ENCODE measurements around the gene SMAD3.

The SMAD3 gene

DNA sequence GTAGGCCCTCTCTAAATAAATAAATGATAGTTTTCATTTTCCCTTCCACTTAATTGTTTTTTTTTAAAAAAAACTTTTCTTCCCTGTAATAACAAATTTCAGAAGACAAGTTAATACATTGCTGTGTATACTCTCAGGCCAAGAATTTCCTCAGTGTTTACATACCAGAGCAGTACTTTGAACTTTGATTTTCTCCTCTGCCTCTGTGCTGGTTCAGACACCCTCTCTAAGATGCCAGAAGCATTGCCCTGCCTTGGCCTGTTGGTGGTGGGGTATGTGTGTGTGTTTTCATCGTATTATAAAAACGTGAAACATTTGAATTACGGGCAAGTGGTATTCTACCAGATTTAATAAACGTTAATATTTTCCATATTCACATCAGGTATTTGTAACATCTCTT, 70.1 kb downstream of the SMAD3 start:
- peaks cover 62% of the 10 kb centered on the region for H3K4me1 ChIP-seq (ENCODE audit: control insufficient read depth, insufficient read depth, low read length)
- no peaks in the 10 kb centered on the region for H3K36me3 ChIP-seq (ENCODE audit: control insufficient read depth, insufficient read depth, low read length)
- H3K9me3 ChIP-seq (ENCODE audit: control insufficient read depth, insufficient read depth, low read length) = no peaks in the 10 kb centered on the region
- no peaks in the 10 kb centered on the region for H3K27me3 ChIP-seq (ENCODE audit: control insufficient read depth, insufficient read depth, low read length)
- no peak overlapping the region for H3K9ac ChIP-seq (ENCODE audit: low read depth, low read length)
- H3K27ac ChIP-seq (ENCODE audit: low read depth, low read length) = no peak overlapping the region
- no peak overlapping the region for H3K4me3 ChIP-seq (ENCODE audit: low read depth, low read length)

DNA sequence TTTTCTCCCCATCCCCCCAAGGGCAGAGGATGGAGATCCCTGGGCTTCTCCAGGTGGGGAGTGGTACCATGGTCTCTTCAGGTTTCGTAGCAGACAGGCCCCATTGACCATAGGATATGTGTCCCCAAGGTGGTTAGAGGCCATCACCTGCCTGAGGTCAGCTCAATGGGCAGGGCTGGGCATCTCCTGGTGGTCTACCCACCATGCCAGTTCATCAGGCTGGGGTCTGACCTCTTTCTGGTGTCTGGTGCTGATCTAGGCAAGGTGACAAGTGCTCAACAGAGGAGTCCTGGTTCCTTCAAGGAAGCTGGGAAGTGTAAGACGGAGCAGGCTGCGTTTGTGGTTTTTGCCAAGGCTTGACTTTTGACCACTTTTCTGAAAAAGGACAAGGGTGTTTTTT, 71.4 kb downstream of the SMAD3 start:
- Histone ChIP-seq H3K9ac (ENCODE audit: low read depth, low read length) (no peak overlapping the region), H3K36me3 (ENCODE audit: control insufficient read depth, insufficient read depth, low read length) (no peaks in the 10 kb centered on the region), H3K27me3 (ENCODE audit: control insufficient read depth, insufficient read depth, low read length) (no peaks in the 10 kb centered on the region), H3K27ac (ENCODE audit: low read depth, low read length) (no peak overlapping the region), H3K4me3 (ENCODE audit: low read depth, low read length) (no peak overlapping the region), H3K9me3 (ENCODE audit: control insufficient read depth, insufficient read depth, low read length) (no peaks in the 10 kb centered on the region), H3K4me1 (ENCODE audit: control insufficient read depth, insufficient read depth, low read length) (peaks cover 59% of the 10 kb centered on the region)

- Histone ChIP-seq H3K4me3 (ENCODE audit: low read depth, low read length) (no peak overlapping the region), H3K36me3 (ENCODE audit: control insufficient read depth, insufficient read depth, low read length) (no peaks in the 10 kb centered on the region), H3K9ac (ENCODE audit: low read depth, low read length) (no peak overlapping the region), H3K4me1 (ENCODE audit: control insufficient read depth, insufficient read depth, low read length) (peaks cover 64% of the 10 kb centered on the region), H3K27me3 (ENCODE audit: control insufficient read depth, insufficient read depth, low read length) (no peaks in the 10 kb centered on the region), H3K27ac (ENCODE audit: low read depth, low read length) (no peak overlapping the region), H3K9me3 (ENCODE audit: control insufficient read depth, insufficient read depth, low read length) (no peaks in the 10 kb centered on the region)
These were observed 71.9 kb downstream of the SMAD3 start for GRCh38 chr15:67137319-67137718.

GRCh38 chr15:67137951-67138848, 72.8 kb downstream of the SMAD3 start:
- H3K27ac ChIP-seq (ENCODE audit: low read depth, low read length) = peak overlapping the region; percentile 44
- no peaks in the 10 kb centered on the region for H3K27me3 ChIP-seq (ENCODE audit: control insufficient read depth, insufficient read depth, low read length)
- H3K4me3 ChIP-seq (ENCODE audit: low read depth, low read length) = no peak overlapping the region
- no peaks in the 10 kb centered on the region for H3K36me3 ChIP-seq (ENCODE audit: control insufficient read depth, insufficient read depth, low read length)
- no peaks in the 10 kb centered on the region for H3K9me3 ChIP-seq (ENCODE audit: control insufficient read depth, insufficient read depth, low read length)
- no peak overlapping the region for H3K9ac ChIP-seq (ENCODE audit: low read depth, low read length)
- H3K4me1 ChIP-seq (ENCODE audit: control insufficient read depth, insufficient read depth, low read length) = peaks cover 64% of the 10 kb centered on the region

GRCh38 chr15:67138891-67139855, 73.8 kb downstream of the SMAD3 start:
- H3K27me3 ChIP-seq (ENCODE audit: control insufficient read depth, insufficient read depth, low read length) = no peaks in the 10 kb centered on the region
- H3K4me1 ChIP-seq (ENCODE audit: control insufficient read depth, insufficient read depth, low read length) = peaks cover 60% of the 10 kb centered on the region
- H3K27ac ChIP-seq (ENCODE audit: low read depth, low read length) = peak overlapping the region; percentile 44
- no peaks in the 10 kb centered on the region for H3K9me3 ChIP-seq (ENCODE audit: control insufficient read depth, insufficient read depth, low read length)
- no peaks in the 10 kb centered on the region for H3K36me3 ChIP-seq (ENCODE audit: control insufficient read depth, insufficient read depth, low read length)
- no peak overlapping the region for H3K9ac ChIP-seq (ENCODE audit: low read depth, low read length)
- H3K4me3 ChIP-seq (ENCODE audit: low read depth, low read length) = no peak overlapping the region

- Histone ChIP-seq H3K36me3 (ENCODE audit: control insufficient read depth, insufficient read depth, low read length) (no peaks in the 10 kb centered on the region), H3K9me3 (ENCODE audit: control insufficient read depth, insufficient read depth, low read length) (no peaks in the 10 kb centered on the region), H3K9ac (ENCODE audit: low read depth, low read length) (no peak overlapping the region), H3K27ac (ENCODE audit: low read depth, low read length) (no peak overlapping the region), H3K27me3 (ENCODE audit: control insufficient read depth, insufficient read depth, low read length) (no peaks in the 10 kb centered on the region), H3K4me1 (ENCODE audit: control insufficient read depth, insufficient read depth, low read length) (peaks cover 62% of the 10 kb centered on the region), H3K4me3 (ENCODE audit: low read depth, low read length) (no peak overlapping the region)
These were observed 74.9 kb downstream of the SMAD3 start for GRCh38 chr15:67140078-67140833.

- H3K9me3 ChIP-seq (ENCODE audit: control insufficient read depth, insufficient read depth, low read length) = no peaks in the 10 kb centered on the region
- H3K27me3 ChIP-seq (ENCODE audit: control insufficient read depth, insufficient read depth, low read length) = no peaks in the 10 kb centered on the region
- H3K9ac ChIP-seq (ENCODE audit: low read depth, low read length) = no peak overlapping the region
- H3K4me1 ChIP-seq (ENCODE audit: control insufficient read depth, insufficient read depth, low read length) = peaks cover 75% of the 10 kb centered on the region
- H3K4me3 ChIP-seq (ENCODE audit: low read depth, low read length) = no peak overlapping the region
- H3K27ac ChIP-seq (ENCODE audit: low read depth, low read length) = no peak overlapping the region
- H3K36me3 ChIP-seq (ENCODE audit: control insufficient read depth, insufficient read depth, low read length) = no peaks in the 10 kb centered on the region
These were observed 76.8 kb downstream of the SMAD3 start for GRCh38 chr15:67142092-67142766.

DNA sequence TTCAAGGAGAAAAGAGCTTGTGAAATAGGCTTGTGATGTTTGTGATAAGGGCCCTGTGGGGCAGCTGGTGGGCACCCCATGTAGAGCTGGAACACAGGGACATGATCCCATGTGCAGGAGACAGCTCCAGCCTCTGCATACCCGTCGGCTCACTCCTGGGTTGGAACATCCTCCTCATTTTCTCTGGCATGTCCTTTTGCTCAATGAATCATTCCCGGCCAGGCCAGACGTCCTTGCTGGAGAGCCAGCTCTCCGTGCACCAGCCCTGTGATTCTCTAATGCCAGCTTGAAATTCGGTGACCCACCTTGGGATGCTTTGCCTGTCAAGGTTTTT, 77.3 kb downstream of the SMAD3 start:
- Histone ChIP-seq H3K27ac (ENCODE audit: low read depth, low read length) (no peak overlapping the region), H3K36me3 (ENCODE audit: control insufficient read depth, insufficient read depth, low read length) (no peaks in the 10 kb centered on the region), H3K4me3 (ENCODE audit: low read depth, low read length) (no peak overlapping the region), H3K9me3 (ENCODE audit: control insufficient read depth, insufficient read depth, low read length) (no peaks in the 10 kb centered on the region), H3K27me3 (ENCODE audit: control insufficient read depth, insufficient read depth, low read length) (no peaks in the 10 kb centered on the region), H3K9ac (ENCODE audit: low read depth, low read length) (no peak overlapping the region), H3K4me1 (ENCODE audit: control insufficient read depth, insufficient read depth, low read length) (peaks cover 76% of the 10 kb centered on the region)

DNA sequence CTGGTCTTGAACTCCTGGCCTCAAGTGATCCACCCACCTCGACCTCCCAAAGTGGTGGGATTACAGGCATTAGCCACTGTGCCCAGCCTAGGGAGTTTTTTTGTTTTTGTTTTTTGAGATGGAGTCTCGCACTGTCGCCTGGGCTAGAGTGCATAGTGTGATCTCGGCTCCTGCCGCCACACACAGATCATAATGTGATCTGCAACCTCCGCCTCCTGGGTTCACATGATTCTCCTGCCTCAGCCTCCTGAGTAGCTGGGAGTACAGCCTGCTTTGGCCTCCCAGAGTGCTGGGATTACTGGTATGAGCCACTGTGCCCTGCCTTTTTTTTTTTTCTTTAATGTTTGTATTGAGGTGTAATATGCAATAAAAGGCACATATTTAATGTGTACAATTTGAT, 78.2 kb downstream of the SMAD3 start:
- Histone ChIP-seq H3K9me3 (ENCODE audit: control insufficient read depth, insufficient read depth, low read length) (no peaks in the 10 kb centered on the region), H3K27me3 (ENCODE audit: control insufficient read depth, insufficient read depth, low read length) (no peaks in the 10 kb centered on the region), H3K4me3 (ENCODE audit: low read depth, low read length) (no peak overlapping the region), H3K27ac (ENCODE audit: low read depth, low read length) (no peak overlapping the region), H3K4me1 (ENCODE audit: control insufficient read depth, insufficient read depth, low read length) (peaks cover 77% of the 10 kb centered on the region), H3K9ac (ENCODE audit: low read depth, low read length) (no peak overlapping the region), H3K36me3 (ENCODE audit: control insufficient read depth, insufficient read depth, low read length) (no peaks in the 10 kb centered on the region)

DNA sequence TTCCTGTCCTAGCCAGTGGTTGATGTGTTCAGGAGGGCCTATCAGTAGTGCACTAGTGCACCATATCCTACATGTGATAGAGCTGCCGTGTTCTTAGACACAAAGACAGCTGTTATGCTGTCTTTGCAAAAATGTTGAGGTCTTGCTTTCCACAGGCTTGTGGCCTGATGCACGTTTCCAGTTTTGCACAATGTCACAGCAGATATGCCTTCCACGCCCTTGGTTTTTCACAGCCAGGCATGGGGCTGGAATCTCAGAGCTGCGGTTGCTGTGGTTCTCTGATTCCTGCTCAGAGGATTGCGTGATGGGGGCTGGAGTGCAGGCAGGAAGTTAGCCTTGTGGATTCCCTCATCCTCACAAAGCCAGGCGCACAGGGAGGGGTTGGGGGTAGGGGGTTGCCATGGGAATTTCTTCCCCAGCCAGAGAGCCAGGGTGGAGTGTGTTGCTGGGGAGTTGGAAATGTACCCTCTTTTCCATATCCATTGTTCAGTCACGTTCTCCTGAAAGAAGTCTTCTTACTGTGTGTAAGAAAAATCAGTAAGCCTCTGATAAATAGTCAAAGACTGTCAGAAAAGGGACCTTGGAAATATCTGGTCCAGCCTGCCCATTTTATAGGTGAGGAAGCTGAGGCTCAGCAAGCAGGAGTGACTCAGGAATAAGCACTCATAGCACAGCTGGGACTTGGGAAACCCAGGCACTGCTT, 79.4 kb downstream of the SMAD3 start:
- Histone ChIP-seq H3K27ac (ENCODE audit: low read depth, low read length) (peak overlapping the region; percentile 88), H3K27me3 (ENCODE audit: control insufficient read depth, insufficient read depth, low read length) (no peaks in the 10 kb centered on the region), H3K4me1 (ENCODE audit: control insufficient read depth, insufficient read depth, low read length) (peaks cover 78% of the 10 kb centered on the region), H3K36me3 (ENCODE audit: control insufficient read depth, insufficient read depth, low read length) (no peaks in the 10 kb centered on the region), H3K9me3 (ENCODE audit: control insufficient read depth, insufficient read depth, low read length) (no peaks in the 10 kb centered on the region), H3K4me3 (ENCODE audit: low read depth, low read length) (no peak overlapping the region), H3K9ac (ENCODE audit: low read depth, low read length) (peak overlapping the region; percentile 2; the same call in 1 of the 2 replicates)

All from HUES48 (cell line).